NCI-H1105 (cell line): ENCODE results near the gene MASP1.

Experiments used
- DNase-seq: peaks from one replicate; lab custom pipeline; 2025; lab: John Stamatoyannopoulos, UW

MASP1 gene

GRCh38 chr3:187291512-187292132 is at the start of gene MASP1:
MASP1 (minus strand) TSS chr3:187291737; CDS start chr3:187291632, 105 bp downstream.
- DNase-seq = no peak

GRCh38 chr3:187340578-187340977 is 49.0 kb upstream of the MASP1 start:
- DNase-seq = no peak

- DNase-seq = no peak
These were observed 44.8 kb upstream of the MASP1 start for GRCh38 chr3:187336322-187336721.

- no peak for DNase-seq
These were observed 43.4 kb upstream of the MASP1 start for GRCh38 chr3:187334904-187335303.

- DNase-seq = no peak
These were observed 37.2 kb upstream of the MASP1 start for GRCh38 chr3:187328691-187329090.

- DNase-seq = no peak
These were observed 36.3 kb upstream of the MASP1 start for GRCh38 chr3:187327845-187328244.

- DNase-seq = no peak
These were observed 34.1 kb upstream of the MASP1 start for GRCh38 chr3:187325632-187326031.

GRCh38 chr3:187323091-187323490 is 31.6 kb upstream of the MASP1 start:
- DNase-seq = no peak

- DNase-seq = no peak
These were observed 30.8 kb upstream of the MASP1 start for GRCh38 chr3:187322291-187322690.

GRCh38 chr3:187321766-187322165 is 30.2 kb upstream of the MASP1 start:
- no peak for DNase-seq

GRCh38 chr3:187319699-187320302 is 28.3 kb upstream of the MASP1 start:
- DNase-seq = peak; percentile 65

- DNase-seq = peak; percentile 82
These were observed 27.5 kb upstream of the MASP1 start for GRCh38 chr3:187318819-187319616.

GRCh38 chr3:187315872-187316271 is 24.3 kb upstream of the MASP1 start:
- DNase-seq = no peak

- DNase-seq = no peak
These were observed 22.6 kb upstream of the MASP1 start for GRCh38 chr3:187314176-187314575.

GRCh38 chr3:187310954-187311470 is 19.5 kb upstream of the MASP1 start:
- no peak for DNase-seq

- no peak for DNase-seq
These were observed 18.7 kb upstream of the MASP1 start for GRCh38 chr3:187310226-187310625.

GRCh38 chr3:187305881-187306280 is 14.3 kb upstream of the MASP1 start:
- DNase-seq = no peak

GRCh38 chr3:187299611-187300010 is 8.1 kb upstream of the MASP1 start:
- no peak for DNase-seq

- DNase-seq = no peak
These were observed 5.4 kb upstream of the MASP1 start for GRCh38 chr3:187296911-187297310.

- DNase-seq = no peak
These were observed 4.5 kb upstream of the MASP1 start for GRCh38 chr3:187296058-187296457.

GRCh38 chr3:187295316-187296034 is 3.9 kb upstream of the MASP1 start:
- DNase-seq = no peak
